ENCODE measurements around the gene CPLX3. TPM values are rescaled to one million over a fixed set of nuclear protein-coding genes. Genes with fewer than 3 reads are reported as not detected.

CPLX3 gene
- total and polyA plus RNA-seq, 2 donors (not counting 3 experiments of a cell fraction or from before 2014, with no cell fraction given): not detected

DNA sequence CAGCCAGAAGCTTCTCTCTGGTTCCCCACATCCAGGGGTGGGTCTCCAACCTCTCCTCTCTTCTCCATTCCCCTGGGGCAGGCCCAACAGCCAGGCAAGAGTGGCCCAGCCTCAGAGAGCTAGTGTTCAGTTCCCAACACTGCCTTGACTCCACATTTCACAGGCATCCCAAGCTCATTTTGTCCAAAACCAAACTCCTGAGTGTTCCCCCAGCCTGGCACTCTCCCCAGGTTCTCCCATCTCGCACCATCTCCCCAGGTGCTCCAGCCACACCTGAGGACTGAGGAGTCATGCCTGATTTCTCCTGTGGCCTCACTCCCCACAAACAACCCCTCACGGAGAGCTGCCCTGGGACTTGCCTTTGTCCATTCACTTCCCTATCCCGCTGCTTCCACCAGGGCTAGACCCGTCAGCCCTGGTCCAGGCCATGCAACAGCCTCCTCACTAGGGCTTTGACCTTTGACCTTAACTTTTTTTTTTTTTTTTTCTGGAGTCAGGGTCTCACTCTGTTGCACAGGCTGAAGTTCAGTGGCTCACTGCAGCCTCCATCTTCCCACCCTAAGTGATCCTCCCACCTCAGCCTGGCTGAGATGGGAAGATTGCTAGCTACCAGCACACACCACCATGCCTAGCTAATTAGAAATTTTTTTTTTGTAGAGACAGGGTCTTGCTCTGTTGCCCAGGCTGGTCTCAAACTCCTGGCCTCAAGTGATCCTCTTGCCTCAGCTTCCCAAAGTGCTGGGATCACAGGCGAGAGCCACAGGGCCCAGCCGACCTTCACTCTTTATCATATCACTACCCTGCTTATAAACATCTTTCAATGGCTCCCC is 48.4 kb upstream of the CPLX3 start:
- ChIA-PET CTCF (interaction anchor here (0.6 to 8.3 kb wide), 16 partner anchors 8 to 176 kb away, joined by 3 to 98 read pairs (median 4); partner anchors contain the start of genes CPLX3, FAM219B and ULK3), POLR2A (interaction anchor here (0.7 kb wide), 2 partner anchors 63 to 140 kb away, joined by 4 read pairs; no protein-coding TSS in a partner anchor)
- Histone ChIP-seq H3K27me3 (ENCODE audit: control insufficient read depth in 2 of 2, insufficient read depth in 2 of 2, low read length in 2 of 2) (no peaks in the 10 kb centered on the region), H3K36me3 (ENCODE audit: control insufficient read depth in 2 of 2, extremely low read depth in 1 of 2, insufficient read depth in 2 of 2, low read length in 2 of 2) (no peaks in the 10 kb centered on the region), H3K79me2 (ENCODE audit: control insufficient read depth, insufficient read depth, low read length) (peaks cover 7% of the 10 kb centered on the region), H3K27ac (ENCODE audit: insufficient read depth, low read depth, low read length) (no peak overlapping the region), H3K9me3 (replicated peaks; ENCODE audit: control insufficient read depth, insufficient read depth, low read length) (no peaks in the 10 kb centered on the region), H3K4me3 (replicated peaks in 1 of 3; ENCODE audit: insufficient read depth in 1 of 3, low read depth in 1 of 3, low read length in 3 of 3) (no peak overlapping the region), H3K4me1 (ENCODE audit: control insufficient read depth, extremely low read depth, insufficient read depth, low read length) (peaks cover 28% of the 10 kb centered on the region), H4K20me1 (replicated peaks; ENCODE audit: control insufficient read depth, extremely low read depth, insufficient read depth, low read length) (no peaks in the 10 kb centered on the region), H3K4me2 (ENCODE audit: insufficient read depth, low read length) (no peak overlapping the region), H3K9ac (replicated peaks; ENCODE audit: extremely low read depth, insufficient read depth, low read length) (no peak overlapping the region), H2AFZ (ENCODE audit: low read depth, low read length) (no peak overlapping the region), H3K9me1 (replicated peaks; ENCODE audit: control insufficient read depth, extremely low read depth, insufficient read depth, low read length) (no peaks in the 10 kb centered on the region)
- dilution Hi-C loops (cut with MboI; ENCODE audit: extremely low pct_ligation_motif_present, low sequenced_read_pairs) (no loop called here), intact Hi-C loops (cut with micrococcal nuclease) (loop anchor here (2.0 to 10.0 kb wide), 2 partner anchors 65 to 427 kb away; partner anchors contain the start of genes C15orf39 and ULK3)
- no TSS peak for BruUV-seq (replicated peaks)
- TF ChIP-seq EZH2 (IDR thresholded peaks at IDR 0.05; ENCODE audit: borderline replicate concordance, low read depth, low read length, severe bottlenecking) (no peak), JUN (IDR thresholded peaks at IDR 0.05; ENCODE audit: borderline replicate concordance, insufficient read depth, insufficient read length, low read depth) (no peak)
- FAIRE-seq: no peak
- DNase-seq (ENCODE audit: low read depth, low spot score): no peak

DNA sequence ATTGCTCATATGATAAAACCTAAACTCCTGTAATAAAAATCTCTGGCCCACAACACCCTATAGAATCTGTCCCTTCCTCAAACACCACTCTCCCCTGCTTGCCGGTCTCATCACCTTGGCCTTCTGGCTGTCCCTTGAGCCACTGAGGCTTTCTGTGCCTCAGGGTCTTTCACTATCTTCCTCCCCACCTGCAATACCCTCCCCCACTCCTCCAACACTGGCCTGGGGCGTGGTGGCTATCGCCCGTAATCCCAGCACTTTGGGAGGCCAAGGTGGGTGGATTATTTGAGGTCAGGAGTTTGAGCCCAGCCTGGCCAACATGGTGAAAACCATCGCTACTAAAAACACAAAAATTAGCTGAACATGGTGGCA is 47.8 kb upstream of the CPLX3 start:
- FAIRE-seq (no peak), DNase-seq (ENCODE audit: low read depth, low spot score) (no peak)
- Histone ChIP-seq H3K9me3 (replicated peaks; ENCODE audit: control insufficient read depth, insufficient read depth, low read length) (no peaks in the 10 kb centered on the region), H3K9me1 (replicated peaks; ENCODE audit: control insufficient read depth, extremely low read depth, insufficient read depth, low read length) (no peaks in the 10 kb centered on the region), H2AFZ (ENCODE audit: low read depth, low read length) (no peak overlapping the region), H3K79me2 (ENCODE audit: control insufficient read depth, insufficient read depth, low read length) (peaks cover 13% of the 10 kb centered on the region), H3K4me1 (ENCODE audit: control insufficient read depth, extremely low read depth, insufficient read depth, low read length) (peaks cover 34% of the 10 kb centered on the region), H3K4me3 (replicated peaks in 1 of 3; ENCODE audit: insufficient read depth in 1 of 3, low read depth in 1 of 3, low read length in 3 of 3) (no peak overlapping the region), H4K20me1 (replicated peaks; ENCODE audit: control insufficient read depth, extremely low read depth, insufficient read depth, low read length) (no peaks in the 10 kb centered on the region), H3K27ac (ENCODE audit: insufficient read depth, low read depth, low read length) (no peak overlapping the region), H3K27me3 (ENCODE audit: control insufficient read depth in 2 of 2, insufficient read depth in 2 of 2, low read length in 2 of 2) (no peaks in the 10 kb centered on the region), H3K9ac (replicated peaks; ENCODE audit: extremely low read depth, insufficient read depth, low read length) (no peak overlapping the region), H3K4me2 (ENCODE audit: insufficient read depth, low read length) (no peak overlapping the region), H3K36me3 (ENCODE audit: control insufficient read depth in 2 of 2, extremely low read depth in 1 of 2, insufficient read depth in 2 of 2, low read length in 2 of 2) (no peaks in the 10 kb centered on the region)
- BruUV-seq (replicated peaks): no TSS peak
- ChIA-PET CTCF (interaction anchor here (0.9 to 8.3 kb wide), 6 partner anchors 9 to 172 kb away, joined by 3 to 98 read pairs (median 9); no protein-coding TSS in a partner anchor), POLR2A (interaction anchor here (0.7 kb wide), 1 partner anchor 62 kb away, joined by 4 read pairs; no protein-coding TSS in a partner anchor)
- TF ChIP-seq POLR2AphosphoS5 (IDR thresholded peaks at IDR 0.05; ENCODE audit: insufficient read depth, low read depth, low read length) (no peak), JUN (IDR thresholded peaks at IDR 0.05; ENCODE audit: borderline replicate concordance, insufficient read depth, insufficient read length, low read depth) (no peak), MYC (IDR thresholded peaks at IDR 0.05; ENCODE audit: low read depth, low read length) (no peak), FOS (IDR thresholded peaks at IDR 0.05; ENCODE audit: borderline replicate concordance, insufficient read depth, low read length) (no peak), EZH2 (IDR thresholded peaks at IDR 0.05; ENCODE audit: borderline replicate concordance, low read depth, low read length, severe bottlenecking) (no peak), POLR2A (IDR thresholded peaks at IDR 0.05; ENCODE audit: low read depth, low read length) (no peak), CTCF (IDR thresholded peaks at IDR 0.05; ENCODE audit: extremely low read depth in 1 of 2, insufficient read depth in 1 of 2, low read depth in 1 of 2, low read length in 2 of 2) (no peak), GATA2 (IDR thresholded peaks at IDR 0.05; ENCODE audit: insufficient read depth, insufficient read length, low read depth, low read length) (no peak)
- TF ChIP-seq, protein P1, sequence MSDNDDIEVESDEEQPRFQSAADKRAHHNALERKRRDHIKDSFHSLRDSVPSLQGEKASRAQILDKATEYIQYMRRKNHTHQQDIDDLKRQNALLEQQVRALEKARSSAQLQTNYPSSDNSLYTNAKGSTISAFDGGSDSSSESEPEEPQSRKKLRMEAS (IDR thresholded peaks at IDR 0.05; ENCODE audit: insufficient read depth, insufficient read length): no peak
- dilution Hi-C loops (cut with MboI; ENCODE audit: extremely low pct_ligation_motif_present, low sequenced_read_pairs): no loop called here
- intact Hi-C loops (cut with micrococcal nuclease): loop anchor here (10.0 kb wide), 1 partner anchor 426 kb away; the partner anchor contains the start of gene C15orf39

Data from endothelial cell of umbilical vein (primary cell).